MM.1S (cell line): ENCODE results near the gene SDC1.
"Not testable (repeated sequence)": the region's sequence is repeated elsewhere in the genome, so short reads cannot be mapped to it uniquely, and the experiment has no call there.

Experiments used
- DNase-seq: peaks from one replicate; pipeline ENCODE4 v3.0.0-alpha.2; 2015
- H2AFZ ChIP-seq: fragments of 300-600 bp; sonication (generic); 2 replicates; pipeline ENCODE4 v1.6.0; 2016; ENCODE audit warnings: antibody characterized with exemption, low read length
- H3F3A ChIP-seq: fragments of 300-600 bp; sonication (generic); 2 replicates; pipeline ENCODE4 v1.6.1; 2016; ENCODE audit warnings: mild to moderate bottlenecking, antibody characterized with exemption, low read length, moderate library complexity, mixed read lengths; ENCODE audit not compliant: insufficient read depth
- H3K27ac ChIP-seq: fragments of 300-600 bp; sonication (generic); 2 replicates; pipeline ENCODE4 v1.5.1; 2016; ENCODE audit warnings: mild to moderate bottlenecking, low read length
- H3K27me3 ChIP-seq: fragments of 300-600 bp; sonication (generic); replicated peaks from 2 replicates; pipeline ENCODE4 v1.6.0; 2016; ENCODE audit warnings: low read length; ENCODE audit not compliant: insufficient read depth
- H3K36me3 ChIP-seq: fragments of 300-600 bp; sonication (generic); replicated peaks from 2 replicates; pipeline ENCODE4 v1.6.1; 2016; ENCODE audit warnings: mild to moderate bottlenecking, low read length, mixed read lengths; ENCODE audit not compliant: insufficient read depth
- H3K4me1 ChIP-seq: fragments of 300-600 bp; sonication (generic); 2 replicates; pipeline ENCODE4 v1.6.1; 2016; ENCODE audit warnings: low read length, mixed read lengths
- H3K4me2 ChIP-seq: fragments of 300-600 bp; sonication (generic); 2 replicates; pipeline ENCODE4 v1.6.0; 2016; ENCODE audit warnings: low read depth, low read length
- H3K4me3 ChIP-seq: fragments of 300-600 bp; sonication (generic); 2 replicates; pipeline ENCODE4 v1.5.1; 2016; ENCODE audit warnings: low read length, mixed read lengths
- H3K79me2 ChIP-seq: fragments of 300-600 bp; sonication (generic); 2 replicates; pipeline ENCODE4 v1.6.1; 2016; ENCODE audit warnings: mixed run types, low read length, mixed read lengths
- H3K9ac ChIP-seq: fragments of 300-600 bp; sonication (generic); 2 replicates; pipeline ENCODE4 v1.6.1; 2016; ENCODE audit warnings: low read length, mixed read lengths
- H3K9me2 ChIP-seq: fragments of 300-600 bp; sonication (generic); replicated peaks from 2 replicates; pipeline ENCODE4 v1.6.1; 2016; ENCODE audit warnings: mild to moderate bottlenecking, low read length, mixed read lengths; ENCODE audit not compliant: insufficient read depth
- H3K9me3 ChIP-seq: fragments of 300-600 bp; sonication (generic); replicated peaks from 2 replicates; pipeline ENCODE4 v1.6.1; 2016; ENCODE audit warnings: mild to moderate bottlenecking, low read length, mixed read lengths; ENCODE audit not compliant: insufficient read depth
- H4K20me1 ChIP-seq: fragments of 300-600 bp; sonication (generic); 2 replicates; pipeline ENCODE4 v1.6.1; 2016; ENCODE audit warnings: mild to moderate bottlenecking, low read length, moderate library complexity, mixed read lengths; ENCODE audit not compliant: insufficient read depth
- CTCF ChIP-seq: fragments of 300-600 bp; sonication (generic); IDR thresholded peaks from 2 replicates; pipeline ENCODE4 v1.5.1; 2016; ENCODE audit warnings: antibody characterized with exemption, low read length, mixed read lengths
- EZH2 ChIP-seq: fragments of 300-600 bp; sonication (generic); optimal IDR thresholded peaks from 2 replicates; pipeline ENCODE3; 2017; ENCODE audit warnings: low read depth, mild to moderate bottlenecking, antibody characterized with exemption, low read length, mixed read lengths
- EZH2phosphoT487 ChIP-seq: fragments of 300-600 bp; sonication (generic); IDR thresholded peaks from 2 replicates; pipeline ENCODE4 v1.6.1; 2018; ENCODE audit warnings: antibody characterized with exemption, low read length

The SDC1 gene

DNA sequence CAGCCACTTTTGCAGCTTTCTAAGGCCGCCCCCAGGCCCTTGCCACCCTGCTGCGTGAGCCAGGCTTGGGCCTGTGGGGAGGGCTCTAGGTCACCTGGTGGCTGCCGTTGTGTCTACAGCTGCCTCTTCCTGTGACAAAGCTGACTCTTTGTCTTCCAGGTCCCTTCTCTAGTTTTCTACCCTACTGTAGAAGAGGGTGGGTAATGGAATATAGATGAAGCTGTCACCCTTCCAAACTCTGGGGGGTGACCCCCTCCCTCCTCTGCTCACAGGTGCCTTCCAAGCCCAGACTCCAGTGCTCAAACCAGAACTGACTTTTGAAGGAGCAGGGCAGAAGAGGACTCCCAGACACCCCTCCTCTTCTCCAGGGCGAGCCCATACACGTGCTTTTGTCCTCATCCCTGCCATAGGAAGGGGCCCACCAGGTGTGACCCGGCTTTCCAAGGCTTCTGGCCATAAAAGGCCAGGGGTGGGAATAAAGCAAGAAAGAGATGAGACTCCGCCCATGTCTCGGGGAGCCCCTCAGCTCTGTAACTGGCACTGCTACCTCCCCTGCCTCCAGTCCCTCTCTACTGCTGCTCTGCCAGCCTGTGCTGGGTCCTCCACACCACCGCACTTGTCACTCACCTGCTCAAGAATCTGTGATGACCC lies 17.9 kb upstream of the SDC1 start:
- H3K4me1 ChIP-seq = no peaks in the 10 kb centered on the region
- no peak overlapping the region for H2AFZ ChIP-seq
- H3K36me3 ChIP-seq = no peaks in the 10 kb centered on the region
- H3K4me3 ChIP-seq = no peak overlapping the region
- TF ChIP-seq CTCF (no peak), EZH2 (no peak), EZH2phosphoT487 (no peak)
- H3K27me3 ChIP-seq = no peaks in the 10 kb centered on the region
- no peaks in the 10 kb centered on the region for H3K9me2 ChIP-seq
- no peak overlapping the region for H3K4me2 ChIP-seq
- no peak overlapping the region for H3K9ac ChIP-seq
- no peak overlapping the region for H3K27ac ChIP-seq
- DNase-seq = no peak
- 0 out of 2 replicates have a peak, but pooled peaks cover 13% of the 10 kb centered on the region for H3F3A ChIP-seq
- H3K79me2 ChIP-seq = no peaks in the 10 kb centered on the region
- no peaks in the 10 kb centered on the region for H3K9me3 ChIP-seq
- H4K20me1 ChIP-seq = no peaks in the 10 kb centered on the region

- DNase-seq = no peak
- H3F3A ChIP-seq = 0 out of 2 replicates have a peak, but pooled peaks cover 13% of the 10 kb centered on the region
- no peaks in the 10 kb centered on the region for H3K36me3 ChIP-seq
- no peak overlapping the region for H3K4me3 ChIP-seq
- H3K27ac ChIP-seq = no peak overlapping the region
- no peaks in the 10 kb centered on the region for H3K9me3 ChIP-seq
- H3K27me3 ChIP-seq = no peaks in the 10 kb centered on the region
- H3K9ac ChIP-seq = no peak overlapping the region
- no peaks in the 10 kb centered on the region for H3K9me2 ChIP-seq
- no peak overlapping the region for H2AFZ ChIP-seq
- H3K4me2 ChIP-seq = no peak overlapping the region
- H3K79me2 ChIP-seq = no peaks in the 10 kb centered on the region
- H4K20me1 ChIP-seq = no peaks in the 10 kb centered on the region
- H3K4me1 ChIP-seq = no peaks in the 10 kb centered on the region
- TF ChIP-seq CTCF = peak; percentile 22
- TF ChIP-seq EZH2phosphoT487 = no peak
- no peak for TF ChIP-seq EZH2
These were observed 17.2 kb upstream of the SDC1 start for GRCh38 chr2:20241973-20242726.

DNA sequence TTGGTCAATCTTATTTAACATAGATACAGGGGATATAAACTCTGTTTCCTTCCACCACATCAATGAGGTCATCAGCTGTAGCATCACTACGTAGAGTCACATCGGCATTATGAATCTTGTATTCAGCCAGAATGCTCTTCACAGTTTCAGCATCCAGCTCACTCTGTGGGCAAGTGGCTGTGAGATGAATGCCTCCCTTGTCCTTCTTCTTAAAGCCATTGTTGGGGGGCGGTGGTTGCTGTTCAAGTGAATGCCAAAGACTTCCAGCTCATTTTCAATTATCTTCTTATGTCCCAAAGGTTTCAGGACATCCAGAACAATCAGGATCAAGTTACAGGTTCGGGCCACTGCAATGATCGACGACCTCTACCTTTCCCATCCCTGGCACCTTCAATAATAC lies 15.4 kb upstream of the SDC1 start:
- H4K20me1 ChIP-seq, H3K27me3 ChIP-seq, H2AFZ ChIP-seq, H3K4me1 ChIP-seq, H3K9me3 ChIP-seq, H3K4me3 ChIP-seq, H3K9ac ChIP-seq, H3K9me2 ChIP-seq, H3F3A ChIP-seq, H3K36me3 ChIP-seq, H3K27ac ChIP-seq, DNase-seq, H3K79me2 ChIP-seq, H3K4me2 ChIP-seq: not testable (repeated sequence)

GRCh38 chr2:20236496-20236895 lies 11.6 kb upstream of the SDC1 start:
- H3F3A ChIP-seq = no peaks in the 10 kb centered on the region
- peaks cover 4% of the 10 kb centered on the region; the same call in 1 of the 2 replicates for H3K4me1 ChIP-seq

More at GRCh38 chr2:20236496-20236895, 11.6 kb upstream of the SDC1 start:
- Histone ChIP-seq H3K9me2 (no peaks in the 10 kb centered on the region), H3K27ac (no peak overlapping the region), H3K79me2 (no peaks in the 10 kb centered on the region), H3K9ac (no peak overlapping the region), H3K9me3 (no peaks in the 10 kb centered on the region), H4K20me1 (no peaks in the 10 kb centered on the region), H2AFZ (no peak overlapping the region), H3K4me2 (no peak overlapping the region), H3K27me3 (no peaks in the 10 kb centered on the region), H3K36me3 (no peaks in the 10 kb centered on the region), H3K4me3 (no peak overlapping the region)
- no peak for DNase-seq
- no peak for TF ChIP-seq CTCF
- no peak for TF ChIP-seq EZH2
